Measurements from ENCODE around the gene WDR74. TPM values are rescaled to one million over a fixed set of nuclear protein-coding genes. Genes with fewer than 3 reads are reported as not detected.
"Not testable (repeated sequence)": the region's sequence is repeated elsewhere in the genome, so short reads cannot be mapped to it uniquely, and the experiment has no call there.

WDR74 gene
- total RNA-seq, 6 donors from 2014 or later = 31.5 to 56.6 (median 50.4) TPM

DNA sequence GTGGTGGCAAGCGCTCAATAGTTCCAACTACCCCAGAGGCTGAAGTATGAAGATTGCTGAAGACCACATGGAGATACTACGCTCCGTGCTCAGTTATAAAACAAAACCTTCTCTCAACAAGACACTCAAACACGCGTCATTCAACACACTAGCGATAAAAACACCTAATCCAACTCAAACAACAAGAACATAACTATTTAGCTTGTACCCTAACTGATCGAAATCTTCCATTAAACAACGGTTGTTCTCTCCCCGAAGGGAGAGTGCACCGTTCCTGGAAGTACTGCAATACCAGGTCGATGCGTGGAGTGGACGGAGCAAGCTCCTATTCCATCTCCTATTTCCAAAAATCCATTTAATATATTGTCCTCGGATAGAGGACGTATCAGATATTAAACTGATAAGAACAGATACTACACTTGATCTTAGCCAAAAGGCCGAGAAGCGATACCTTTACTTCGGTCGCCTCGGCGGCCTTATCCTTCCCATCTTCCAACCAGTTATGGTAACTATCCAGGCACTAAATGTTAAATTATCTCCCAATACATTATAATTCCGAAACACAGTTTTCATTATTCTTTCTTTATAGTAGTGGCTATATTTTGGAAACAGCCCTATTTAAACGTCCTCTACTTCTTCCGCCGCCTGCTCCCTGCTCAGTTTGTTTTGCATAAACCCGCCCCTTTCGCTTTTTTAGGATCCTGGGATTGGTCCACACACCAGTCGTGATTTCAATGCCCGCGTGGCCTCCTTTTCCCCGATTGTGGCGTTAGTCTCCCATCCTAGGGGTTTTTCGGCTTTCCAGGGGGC is 2.2 kb upstream of the WDR74 start:
- peaks cover 16 to 36% (median 20%) of the 10 kb centered on the region in 4 donors for H3K4me1 ChIP-seq
- H3K9me3 ChIP-seq = no peaks in the 10 kb centered on the region
- DNase-seq = peak in 1 of 2 donors; percentile 89
- peak; percentile 84 to 88 for ATAC-seq (ENCODE audit: low FRiP score in 2 of 2)
- TF ChIP-seq POLR2AphosphoS5 (IDR thresholded peaks at IDR 0.05) = peak; percentile 100
- TF ChIP-seq CTCF (IDR thresholded peaks at IDR 0.05) = peak in 2 of 6 experiments; percentile 16 to 34
- peak; percentile 94 to 100 (median 98) for TF ChIP-seq POLR2A (IDR thresholded peaks at IDR 0.05)
- peak in 2 of 4 donors; percentile 62 to 97 for TF ChIP-seq EP300 (IDR thresholded peaks at IDR 0.05)
- WGBS, 2 donors = 0% methylated on average over 33 of the region's 33 CpGs
- peaks cover 0 to 7% (median 3%) of the 10 kb centered on the region in 4 donors for H3K36me3 ChIP-seq
- H3K27ac ChIP-seq = peak overlapping the region; percentile 93 to 99 (median 98)
- H3K27me3 ChIP-seq = no peaks in the 10 kb centered on the region
- peak overlapping the region; percentile 15 to 98 (median 62) for H3K4me3 ChIP-seq

GRCh38 chr11:62840721-62841360 is 1.5 kb upstream of the WDR74 start:
- H3K27ac ChIP-seq = peak overlapping the region; percentile 93 to 99 (median 98)
- DNase-seq (peak; percentile 79 to 88), ATAC-seq (ENCODE audit: low FRiP score in 2 of 2) (peak; percentile 16 to 34)
- peak overlapping the region; percentile 3 to 98 (median 62) for H3K4me3 ChIP-seq
- H3K27me3 ChIP-seq, H3K9me3 ChIP-seq: not testable (repeated sequence)
- peaks cover 16 to 36% (median 20%) of the 10 kb centered on the region in 4 donors for H3K4me1 ChIP-seq
- peaks cover 0 to 12% (median 4%) of the 10 kb centered on the region in 4 donors for H3K36me3 ChIP-seq
- TF ChIP-seq POLR2AphosphoS5 (IDR thresholded peaks at IDR 0.05) = peak; percentile 8 to 12
- WGBS, 2 donors = 1 to 2% methylated on average over 33 to 41 of the region's 41 CpGs

DNA sequence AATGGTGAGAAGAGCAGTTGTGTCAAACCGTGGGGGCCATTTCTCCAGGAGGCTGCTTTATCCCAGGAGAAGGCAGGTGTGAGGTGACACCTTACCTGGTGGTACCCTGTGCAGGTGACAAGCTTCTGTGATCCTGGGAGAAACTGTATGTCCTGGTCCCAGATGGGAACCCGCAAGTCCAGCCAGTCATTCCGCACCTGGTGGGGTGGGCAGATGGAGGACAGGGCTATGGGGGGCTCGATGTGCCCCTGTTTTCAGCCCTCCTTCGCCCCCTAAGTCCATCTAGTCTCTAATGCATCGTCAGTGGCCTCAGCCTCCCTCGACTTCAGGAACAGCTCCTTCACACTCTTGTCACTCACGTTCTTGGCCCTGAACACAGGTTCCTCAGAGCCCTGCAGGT is 4.1 kb downstream of the WDR74 start:
- no peak for TF ChIP-seq POLR2A (IDR thresholded peaks at IDR 0.05)
- TF ChIP-seq EP300 (IDR thresholded peaks at IDR 0.05) = no peak
- TF ChIP-seq POLR2AphosphoS5 (IDR thresholded peaks at IDR 0.05) = no peak
- no peak for TF ChIP-seq CTCF (IDR thresholded peaks at IDR 0.05)
- ATAC-seq (ENCODE audit: low FRiP score in 2 of 2) (no peak), DNase-seq (no peak)
- H3K4me1 ChIP-seq = peaks cover 27 to 46% (median 29%) of the 10 kb centered on the region in 4 donors
- H3K9me3 ChIP-seq = no peaks in the 10 kb centered on the region
- H3K36me3 ChIP-seq = peaks cover 0 to 37% (median 21%) of the 10 kb centered on the region in 4 donors
- WGBS, 2 donors = 83 to 87% methylated on average over 6 to 8 of the region's 8 CpGs
- no peaks in the 10 kb centered on the region for H3K27me3 ChIP-seq
- H3K27ac ChIP-seq = no peak overlapping the region
- no peak overlapping the region for H3K4me3 ChIP-seq

GRCh38 chr11:62832336-62833234 is 6.8 kb downstream of the WDR74 start, which contains the start of gene TEX54:
TSS of gene TEX54 (minus strand) at chr11:62832841.
- ATAC-seq (ENCODE audit: low FRiP score in 2 of 2) (peak; percentile 0 to 24), DNase-seq (peak; percentile 31 to 86)
- Histone ChIP-seq H3K36me3 (peaks cover 0 to 60% (median 27%) of the 10 kb centered on the region in 4 donors), H3K27me3 (no peaks in the 10 kb centered on the region), H3K4me3 (peak within 1 kb of the TSS; percentile 61 to 95 (median 80)), H3K9me3 (no peaks in the 10 kb centered on the region), H3K4me1 (peaks cover 31 to 40% (median 37%) of the 10 kb centered on the region in 4 donors), H3K27ac (peak within 1 kb of the TSS; percentile 93 to 99 (median 98))
- peak in 1 of 4 donors; percentile 7 for TF ChIP-seq EP300 (IDR thresholded peaks at IDR 0.05)
- TF ChIP-seq POLR2A (IDR thresholded peaks at IDR 0.05) = no peak
- WGBS, 2 donors = 10 to 31% methylated on average over 14 to 35 of the region's 40 CpGs

- H3K27me3 ChIP-seq = no peaks in the 10 kb centered on the region
- peaks cover 31 to 38% (median 36%) of the 10 kb centered on the region in 4 donors for H3K4me1 ChIP-seq
- H3K4me3 ChIP-seq = peak within 1 kb of the TSS; percentile 70 to 95 (median 81)
- H3K9me3 ChIP-seq = no peaks in the 10 kb centered on the region
- WGBS, 2 donors = 0% methylated on average over 4 to 64 of the region's 65 CpGs
- ATAC-seq (ENCODE audit: low FRiP score in 2 of 2) = peak; percentile 98 to 100
- peak; percentile 50 to 95 (median 88) for TF ChIP-seq POLR2A (IDR thresholded peaks at IDR 0.05)
- TF ChIP-seq CTCF (IDR thresholded peaks at IDR 0.05) = no peak
- TF ChIP-seq EP300 (IDR thresholded peaks at IDR 0.05) = peak in 1 of 4 donors; percentile 6
- TF ChIP-seq POLR2AphosphoS5 (IDR thresholded peaks at IDR 0.05) = peak; percentile 74 to 96
- peak within 1 kb of the TSS; percentile 93 to 99 (median 98) for H3K27ac ChIP-seq
- DNase-seq = peak; percentile 99
- peaks cover 4 to 63% (median 33%) of the 10 kb centered on the region in 4 donors for H3K36me3 ChIP-seq
These were observed 7.7 kb downstream of the WDR74 start, which contains the start of gene STX5 for GRCh38 chr11:62831520-62832335. TSS of gene STX5 (minus strand) at chr11:62832051. CDS start at chr11:62831243, 808 bp downstream.

Data from upper lobe of left lung (tissue), 6 donors.